ENCODE data around the gene KRTAP5-2. TPM values are rescaled to one million over a fixed set of nuclear protein-coding genes. Genes with fewer than 3 reads are reported as not detected.

Gene KRTAP5-2
- total RNA-seq, 2 donors from 2014 or later = not detected

- WGBS, 2 donors = 87 to 94% methylated on average over 4 to 5 of the region's 5 CpGs
- Histone ChIP-seq H3K4me1 (peaks cover 71% of the 10 kb centered on the region), H3K9me3 (no peaks in the 10 kb centered on the region), H3K4me3 (no peak overlapping the region), H3K27me3 (no peaks in the 10 kb centered on the region), H3K27ac (no peak overlapping the region), H3K36me3 (replicated peaks in 1 of 2; ENCODE audit: insufficient read depth in 1 of 2, low read depth in 2 of 2) (peaks cover 0 to 5% of the 10 kb centered on the region in 2 donors)
- ATAC-seq (no peak), DNase-seq (no peak)
- TF ChIP-seq POLR2A (IDR thresholded peaks at IDR 0.05) (no peak), CTCF (IDR thresholded peaks at IDR 0.05) (no peak)
- intact Hi-C loops (cut with DNase I) = no loop called here
Measured at GRCh38 chr11:1561955-1562354, 36.1 kb downstream of the KRTAP5-2 start.

- H3K9me3 ChIP-seq = no peaks in the 10 kb centered on the region
- ATAC-seq = no peak
- intact Hi-C loops (cut with DNase I) = no loop called here
- TF ChIP-seq POLR2A (IDR thresholded peaks at IDR 0.05) (no peak), CTCF (IDR thresholded peaks at IDR 0.05) (no peak)
- 85 to 92% methylated on average over 15 to 17 of the region's 17 CpGs for WGBS, 2 donors
- H3K27ac ChIP-seq = peak overlapping the region in 2 of 4 donors; percentile 94 to 99
- H3K27me3 ChIP-seq = no peaks in the 10 kb centered on the region
- no peak for DNase-seq
- peaks cover 0 to 5% of the 10 kb centered on the region in 2 donors for H3K36me3 ChIP-seq (replicated peaks in 1 of 2; ENCODE audit: insufficient read depth in 1 of 2, low read depth in 2 of 2)
- H3K4me1 ChIP-seq = peaks cover 68% of the 10 kb centered on the region
- no peak overlapping the region for H3K4me3 ChIP-seq
Measured at GRCh38 chr11:1561266-1561665, 36.8 kb downstream of the KRTAP5-2 start.

GRCh38 chr11:1560649-1561251 lies 37.3 kb downstream of the KRTAP5-2 start:
- no peak for DNase-seq

GRCh38 chr11:1560002-1560648 lies 38.0 kb downstream of the KRTAP5-2 start:
- H3K4me3 ChIP-seq = no peak overlapping the region
- DNase-seq (peak in 1 of 4 donors; percentile 13), ATAC-seq (no peak)
- no peak for TF ChIP-seq CTCF (IDR thresholded peaks at IDR 0.05)
- no peak for TF ChIP-seq POLR2A (IDR thresholded peaks at IDR 0.05)
- WGBS, 2 donors = 83 to 88% methylated on average over 7 to 15 of the region's 15 CpGs
- H3K27me3 ChIP-seq = no peaks in the 10 kb centered on the region
- intact Hi-C loops (cut with DNase I) = no loop called here
- H3K4me1 ChIP-seq = peaks cover 68% of the 10 kb centered on the region
- peaks cover 0 to 5% of the 10 kb centered on the region in 2 donors for H3K36me3 ChIP-seq (replicated peaks in 1 of 2; ENCODE audit: insufficient read depth in 1 of 2, low read depth in 2 of 2)
- peak overlapping the region; percentile 94 to 99 (median 98) for H3K27ac ChIP-seq
- no peaks in the 10 kb centered on the region for H3K9me3 ChIP-seq

More at GRCh38 chr11:1560649-1561251, 37.3 kb downstream of the KRTAP5-2 start:
- H3K27me3 ChIP-seq = no peaks in the 10 kb centered on the region
- intact Hi-C loops (cut with DNase I) = no loop called here
- TF ChIP-seq POLR2A (IDR thresholded peaks at IDR 0.05) (no peak), CTCF (IDR thresholded peaks at IDR 0.05) (no peak)
- ATAC-seq = no peak
- peak overlapping the region; percentile 94 to 99 (median 98) for H3K27ac ChIP-seq
- H3K4me3 ChIP-seq = no peak overlapping the region
- peaks cover 0 to 5% of the 10 kb centered on the region in 2 donors for H3K36me3 ChIP-seq (replicated peaks in 1 of 2; ENCODE audit: insufficient read depth in 1 of 2, low read depth in 2 of 2)
- peaks cover 68% of the 10 kb centered on the region for H3K4me1 ChIP-seq
- no peaks in the 10 kb centered on the region for H3K9me3 ChIP-seq
- 86 to 93% methylated on average over 4 to 8 of the region's 8 CpGs for WGBS, 2 donors
